Measurements from ENCODE around the gene NSD2. TPM values are rescaled to one million over a fixed set of nuclear protein-coding genes. Genes with fewer than 3 reads are reported as not detected.

The NSD2 gene
- total RNA-seq, 2 donors from 2014 or later, result 64.5 to 115 TPM

GRCh38 chr4:1976416-1977352, 105.5 kb downstream of the NSD2 start:
- DNase-seq (peak in 1 of 2 donors; percentile 12), ATAC-seq (no peak)
- intact Hi-C loops (cut with DNase I, micrococcal nuclease), result no loop called here

- ATAC-seq (no peak), DNase-seq (no peak)
- intact Hi-C loops (cut with DNase I, micrococcal nuclease), result no loop called here
Observed at GRCh38 chr4:1978226-1978625, 107.0 kb downstream of the NSD2 start.

- DNase-seq, result no peak
- intact Hi-C loops (cut with DNase I, micrococcal nuclease), result no loop called here
- ATAC-seq, result no peak
Observed at GRCh38 chr4:1978741-1979476, 107.7 kb downstream of the NSD2 start.

GRCh38 chr4:1979477-1980196, 108.4 kb downstream of the NSD2 start:
- ATAC-seq (no peak), DNase-seq (peak in 1 of 2 donors; percentile 9)
- intact Hi-C loops (cut with DNase I, micrococcal nuclease), result no loop called here

GRCh38 chr4:1980561-1981041, 109.4 kb downstream of the NSD2 start:
- intact Hi-C loops (cut with DNase I, micrococcal nuclease), result no loop called here
- ATAC-seq, result no peak
- DNase-seq, result no peak

- peak; percentile 51 to 65 for DNase-seq
- ATAC-seq, result peak; percentile 72
- intact Hi-C loops (cut with DNase I, micrococcal nuclease), result no loop called here
Observed at GRCh38 chr4:1981251-1982058, 110.3 kb downstream of the NSD2 start.

- intact Hi-C loops (cut with DNase I, micrococcal nuclease), result no loop called here
- ATAC-seq, result peak; percentile 74
- DNase-seq, result peak; percentile 42 to 45
Observed at GRCh38 chr4:1982124-1983052, 111.2 kb downstream of the NSD2 start.

- no peak for ATAC-seq
- peak in 1 of 2 donors; percentile 20 for DNase-seq
- intact Hi-C loops (cut with DNase I, micrococcal nuclease), result no loop called here
Observed at GRCh38 chr4:1983053-1983845, 112.1 kb downstream of the NSD2 start.

GRCh38 chr4:1983846-1984405, 112.7 kb downstream of the NSD2 start:
- ATAC-seq (no peak), DNase-seq (peak in 1 of 2 donors; percentile 24)

GRCh38 chr4:1984406-1985191, 113.4 kb downstream of the NSD2 start:
- ATAC-seq (no peak), DNase-seq (peak in 1 of 2 donors; percentile 21)
- intact Hi-C loops (cut with DNase I, micrococcal nuclease), result no loop called here

More at GRCh38 chr4:1983846-1984405, 112.7 kb downstream of the NSD2 start:
- intact Hi-C loops (cut with DNase I, micrococcal nuclease), result no loop called here

GRCh38 chr4:1985294-1985693, 114.1 kb downstream of the NSD2 start:
- intact Hi-C loops (cut with DNase I, micrococcal nuclease), result no loop called here
- ATAC-seq (no peak), DNase-seq (peak in 1 of 2 donors; percentile 19)

GRCh38 chr4:1985780-1986577, 114.8 kb downstream of the NSD2 start:
- no peak for ATAC-seq
- DNase-seq, result peak in 1 of 2 donors; percentile 5
- intact Hi-C loops (cut with DNase I, micrococcal nuclease), result no loop called here

GRCh38 chr4:1986578-1987210, 115.5 kb downstream of the NSD2 start:
- intact Hi-C loops (cut with DNase I, micrococcal nuclease), result no loop called here
- DNase-seq (peak in 1 of 2 donors; percentile 20), ATAC-seq (no peak)

- DNase-seq (peak in 1 of 2 donors; percentile 20), ATAC-seq (peak; percentile 1)
- intact Hi-C loops (cut with DNase I, micrococcal nuclease), result no loop called here
Observed at GRCh38 chr4:1987296-1987695, 116.1 kb downstream of the NSD2 start.

Measured in left colon (tissue), 2 donors.